ENCODE data around the gene SGIP1.

The SGIP1 gene

DNA sequence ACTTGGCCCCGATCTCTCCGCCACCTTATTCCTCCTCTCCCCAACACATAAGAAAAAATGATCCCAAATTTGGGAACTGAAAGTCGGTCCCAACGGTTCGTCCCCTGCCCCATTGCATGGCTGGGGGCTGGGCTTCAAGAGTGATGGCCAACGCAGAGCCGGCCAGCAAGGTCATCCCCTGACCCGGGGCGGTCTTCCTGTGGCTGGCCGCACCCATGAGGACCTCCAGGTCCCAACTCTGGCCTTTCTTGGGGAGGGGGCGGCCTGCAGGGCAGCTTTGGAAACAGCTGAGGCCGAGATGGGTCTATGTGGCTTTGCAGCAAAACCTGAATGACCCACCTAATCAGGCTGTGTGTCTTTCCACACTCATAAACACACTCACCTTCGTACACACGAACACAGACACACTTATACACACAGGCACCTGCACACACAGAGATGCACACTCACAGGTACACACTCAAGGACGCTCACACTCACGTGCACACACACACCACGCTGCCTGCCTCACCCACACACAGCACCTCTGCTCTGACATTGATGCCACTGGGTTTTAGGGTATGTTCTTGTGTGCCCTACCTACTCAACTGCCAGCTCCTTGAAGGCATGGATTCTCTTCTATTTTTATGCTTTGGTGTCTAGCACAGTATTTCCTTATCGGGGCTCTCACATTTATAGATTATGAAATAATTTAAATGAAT, 218.9 kb downstream of the SGIP1 start:
- peaks cover 28 to 76% (median 47%) of the 10 kb centered on the region in 4 experiments for H3K4me1 ChIP-seq (ENCODE audit: control extremely low read depth in 1 of 4, control insufficient read depth in 4 of 4, insufficient read depth in 4 of 4, low read length in 3 of 4)
- DNase-seq = peak in 1 of 3 donors; percentile 59
- H3K27me3 ChIP-seq (replicated peaks in 2 of 5; ENCODE audit: control insufficient read depth in 4 of 5, insufficient read depth in 5 of 5, low read length in 4 of 5) = no peaks in the 10 kb centered on the region
- no peaks in the 10 kb centered on the region for H3K9me3 ChIP-seq (ENCODE audit: control extremely low read depth in 1 of 5, control insufficient read depth in 4 of 5, insufficient read depth in 2 of 5, low read depth in 1 of 5, low read length in 4 of 5)
- H3K36me3 ChIP-seq (ENCODE audit: control insufficient read depth in 4 of 4, insufficient read depth in 4 of 4, low read length in 3 of 4) = peaks cover 0 to 15% (median 1%) of the 10 kb centered on the region in 4 experiments
- peak overlapping the region; percentile 77 to 90 for H3K27ac ChIP-seq (ENCODE audit: insufficient read depth in 1 of 2, low read depth in 1 of 2, low read length in 2 of 2, poor library complexity in 1 of 2, severe bottlenecking in 2 of 2)
- ChIA-PET POLR2A (interaction anchor here (1.0 kb wide), 1 partner anchor 23 kb away, joined by 4 read pairs; no protein-coding TSS in a partner anchor), CTCF (interaction anchor here (0.8 to 8.2 kb wide), 10 partner anchors 8 to 496 kb away, joined by 3 to 51 read pairs (median 4); no protein-coding TSS in a partner anchor)
- WGBS (ENCODE audit: insufficient coverage) = 2% methylated on average over 13 of the region's 18 CpGs
- H3K4me3 ChIP-seq (ENCODE audit: control insufficient read depth in 1 of 7, extremely low read depth in 1 of 7, insufficient read depth in 4 of 7, low read depth in 2 of 7, low read length in 6 of 7) = peak overlapping the region; percentile 52 to 92 (median 76)

DNA sequence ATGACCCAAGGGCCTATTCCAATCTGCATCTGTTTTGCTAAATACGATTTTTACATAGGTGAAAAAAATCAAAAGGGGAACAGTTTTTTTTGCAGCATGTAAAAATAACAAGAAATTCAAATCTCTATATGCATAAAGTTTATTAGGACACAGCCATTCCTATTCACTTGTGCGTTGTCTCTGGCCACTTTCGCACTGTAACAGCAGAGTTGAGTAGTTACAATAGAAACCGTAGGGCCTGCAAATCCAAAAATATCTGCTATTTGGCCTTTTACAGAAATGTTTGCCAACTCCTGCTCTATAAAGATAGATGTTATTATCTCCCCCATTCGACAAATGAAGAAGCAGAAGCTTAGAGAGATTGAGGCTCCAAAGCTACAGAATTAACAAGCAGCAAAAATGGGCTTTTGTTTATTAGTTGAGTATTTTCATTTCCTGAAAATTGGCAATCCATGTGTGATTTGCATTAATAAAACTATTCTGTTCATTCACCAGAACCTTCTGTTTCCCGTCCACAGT, 223.8 kb downstream of the SGIP1 start:
- 80% methylated on average over 3 of the region's 6 CpGs for WGBS (ENCODE audit: insufficient coverage)
- peak in 1 of 3 donors; percentile 28 for DNase-seq
- Histone ChIP-seq H3K27me3 (replicated peaks in 2 of 5; ENCODE audit: control insufficient read depth in 4 of 5, insufficient read depth in 5 of 5, low read length in 4 of 5) (no peaks in the 10 kb centered on the region), H3K27ac (ENCODE audit: insufficient read depth in 1 of 2, low read depth in 1 of 2, low read length in 2 of 2, poor library complexity in 1 of 2, severe bottlenecking in 2 of 2) (peak overlapping the region; percentile 4 to 73), H3K36me3 (ENCODE audit: control insufficient read depth in 4 of 4, insufficient read depth in 4 of 4, low read length in 3 of 4) (peaks cover 0 to 47% (median 7%) of the 10 kb centered on the region in 4 experiments), H3K4me1 (ENCODE audit: control extremely low read depth in 1 of 4, control insufficient read depth in 4 of 4, insufficient read depth in 4 of 4, low read length in 3 of 4) (peaks cover 17 to 56% (median 28%) of the 10 kb centered on the region in 4 experiments), H3K4me3 (ENCODE audit: control insufficient read depth in 1 of 7, extremely low read depth in 1 of 7, insufficient read depth in 4 of 7, low read depth in 2 of 7, low read length in 6 of 7) (peak overlapping the region in 1 of 7 experiments; percentile 20), H3K9me3 (ENCODE audit: control extremely low read depth in 1 of 5, control insufficient read depth in 4 of 5, insufficient read depth in 2 of 5, low read depth in 1 of 5, low read length in 4 of 5) (peaks cover 0 to 11% (median 0%) of the 10 kb centered on the region in 5 experiments)
- POLR2A ChIA-PET = interaction anchor here (0.6 to 1.0 kb wide), 2 partner anchors 10 to 29 kb away, joined by 3 to 4 read pairs; no protein-coding TSS in a partner anchor
- CTCF ChIA-PET = interaction anchor here (0.6 to 2.0 kb wide), 11 partner anchors 10 to 312 kb away, joined by 3 to 7 read pairs (median 4); partner anchors contain the start of genes DNAI4, MIER1 and SGIP1

DNA sequence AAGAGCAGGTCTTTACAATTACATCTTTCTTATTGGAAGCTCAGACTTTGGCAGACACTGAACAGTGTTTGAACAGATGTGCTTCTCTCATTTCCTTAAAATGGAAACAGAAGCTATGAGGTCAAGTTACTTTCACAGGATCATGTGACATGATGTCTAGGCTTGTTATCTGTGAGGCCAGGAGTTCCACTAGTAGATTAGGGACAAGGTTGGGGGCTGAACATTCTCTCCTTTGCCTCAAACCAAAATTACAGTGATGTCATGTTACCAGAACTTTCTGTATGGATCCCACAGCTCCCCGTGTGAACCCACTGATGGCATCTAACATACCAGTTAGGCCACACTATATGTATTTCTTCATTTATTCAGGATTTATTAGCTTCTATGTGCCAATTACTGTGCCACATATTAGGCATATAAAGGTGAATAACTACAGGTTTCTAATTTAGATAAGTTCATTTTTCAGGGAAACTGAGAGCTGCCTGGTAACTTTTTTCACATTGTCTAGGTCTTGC, 224.3 kb downstream of the SGIP1 start:
- H3K36me3 ChIP-seq (ENCODE audit: control insufficient read depth in 4 of 4, insufficient read depth in 4 of 4, low read length in 3 of 4) = peaks cover 2 to 53% (median 9%) of the 10 kb centered on the region in 4 experiments
- CTCF ChIA-PET = interaction anchor here (0.9 to 2.0 kb wide), 10 partner anchors 12 to 312 kb away, joined by 3 to 7 read pairs (median 4); partner anchors contain the start of genes DNAI4, MIER1 and SGIP1
- peak overlapping the region; percentile 4 to 73 for H3K27ac ChIP-seq (ENCODE audit: insufficient read depth in 1 of 2, low read depth in 1 of 2, low read length in 2 of 2, poor library complexity in 1 of 2, severe bottlenecking in 2 of 2)
- DNase-seq = peak; percentile 82 to 96 (median 89)
- peaks cover 0 to 16% (median 3%) of the 10 kb centered on the region in 5 experiments for H3K9me3 ChIP-seq (ENCODE audit: control extremely low read depth in 1 of 5, control insufficient read depth in 4 of 5, insufficient read depth in 2 of 5, low read depth in 1 of 5, low read length in 4 of 5)
- H3K4me3 ChIP-seq (ENCODE audit: control insufficient read depth in 1 of 7, extremely low read depth in 1 of 7, insufficient read depth in 4 of 7, low read depth in 2 of 7, low read length in 6 of 7) = no peak overlapping the region
- no peaks in the 10 kb centered on the region for H3K27me3 ChIP-seq (replicated peaks in 2 of 5; ENCODE audit: control insufficient read depth in 4 of 5, insufficient read depth in 5 of 5, low read length in 4 of 5)
- peaks cover 13 to 51% (median 26%) of the 10 kb centered on the region in 4 experiments for H3K4me1 ChIP-seq (ENCODE audit: control extremely low read depth in 1 of 4, control insufficient read depth in 4 of 4, insufficient read depth in 4 of 4, low read length in 3 of 4)
- POLR2A ChIA-PET = interaction anchor here (0.6 to 1.0 kb wide), 2 partner anchors 10 to 29 kb away, joined by 3 to 4 read pairs; no protein-coding TSS in a partner anchor
- no CpG with 5 or more reads among the region's 1 CpG for WGBS (ENCODE audit: insufficient coverage)

DNA sequence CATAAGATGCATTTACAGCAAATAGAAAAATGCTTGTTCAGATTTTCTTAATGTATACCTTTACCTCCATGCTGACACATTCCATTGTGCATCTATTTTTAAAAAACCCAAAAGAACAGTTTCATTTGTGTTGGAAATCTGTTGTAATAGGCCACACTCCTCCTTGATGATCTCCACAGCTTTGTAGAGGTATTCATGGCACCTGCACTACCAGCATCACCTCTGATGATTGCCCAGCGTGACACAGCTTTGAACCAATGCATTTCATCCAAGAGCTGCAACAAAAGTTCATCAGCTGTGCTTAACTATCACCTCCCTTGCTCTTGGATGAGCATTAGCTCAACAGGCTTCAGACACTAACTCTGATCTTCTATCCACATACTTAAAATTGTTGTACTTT, 226.6 kb downstream of the SGIP1 start:
- CTCF ChIA-PET = interaction anchor here (0.8 to 1.5 kb wide), 2 partner anchors 28 to 189 kb away, joined by 3 to 4 read pairs; no protein-coding TSS in a partner anchor

DNA sequence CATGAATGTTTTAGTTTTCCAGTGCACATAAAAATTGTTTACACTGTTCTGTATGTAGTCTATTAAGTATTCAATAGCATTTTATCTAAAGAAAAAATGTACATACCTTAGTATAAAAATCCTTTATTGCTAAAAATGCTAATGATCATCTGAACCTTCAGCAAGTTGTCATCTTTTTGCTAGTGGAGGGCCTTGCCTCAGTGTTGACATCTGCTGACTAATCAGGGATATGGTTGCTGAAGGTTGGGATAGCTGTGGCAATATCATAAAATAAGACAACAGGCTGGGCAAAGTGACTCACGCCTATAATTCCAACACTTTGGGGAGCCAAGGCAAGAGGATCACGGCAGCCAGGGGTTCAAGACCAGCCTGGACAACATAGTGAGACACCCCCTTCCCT, 227.3 kb downstream of the SGIP1 start:
- H3K36me3 ChIP-seq (ENCODE audit: control insufficient read depth in 4 of 4, insufficient read depth in 4 of 4, low read length in 3 of 4) = peaks cover 7 to 55% (median 11%) of the 10 kb centered on the region in 4 experiments
- H3K9me3 ChIP-seq (ENCODE audit: control extremely low read depth in 1 of 5, control insufficient read depth in 4 of 5, insufficient read depth in 2 of 5, low read depth in 1 of 5, low read length in 4 of 5) = peaks cover 0 to 23% (median 4%) of the 10 kb centered on the region in 5 experiments
- ChIA-PET CTCF (interaction anchor here (0.8 to 1.5 kb wide), 3 partner anchors 16 to 188 kb away, joined by 3 to 5 read pairs (median 4); no protein-coding TSS in a partner anchor), POLR2A (no interaction called here)
- peaks cover 10 to 34% (median 16%) of the 10 kb centered on the region in 4 experiments for H3K4me1 ChIP-seq (ENCODE audit: control extremely low read depth in 1 of 4, control insufficient read depth in 4 of 4, insufficient read depth in 4 of 4, low read length in 3 of 4)
- no peaks in the 10 kb centered on the region for H3K27me3 ChIP-seq (replicated peaks in 2 of 5; ENCODE audit: control insufficient read depth in 4 of 5, insufficient read depth in 5 of 5, low read length in 4 of 5)
- no peak overlapping the region for H3K27ac ChIP-seq (ENCODE audit: insufficient read depth in 1 of 2, low read depth in 1 of 2, low read length in 2 of 2, poor library complexity in 1 of 2, severe bottlenecking in 2 of 2)
- H3K4me3 ChIP-seq (ENCODE audit: control insufficient read depth in 1 of 7, extremely low read depth in 1 of 7, insufficient read depth in 4 of 7, low read depth in 2 of 7, low read length in 6 of 7) = no peak overlapping the region
- DNase-seq = no peak
- WGBS (ENCODE audit: insufficient coverage) = 100% methylated on average over 2 of the region's 2 CpGs

More for the DNA sequence above, 226.6 kb downstream of the SGIP1 start:
- POLR2A ChIA-PET = no interaction called here
- WGBS (ENCODE audit: insufficient coverage) = 100% methylated on average over 1 of the region's 1 CpG
- no peaks in the 10 kb centered on the region for H3K27me3 ChIP-seq (replicated peaks in 2 of 5; ENCODE audit: control insufficient read depth in 4 of 5, insufficient read depth in 5 of 5, low read length in 4 of 5)
- no peak overlapping the region for H3K27ac ChIP-seq (ENCODE audit: insufficient read depth in 1 of 2, low read depth in 1 of 2, low read length in 2 of 2, poor library complexity in 1 of 2, severe bottlenecking in 2 of 2)
- peaks cover 13 to 36% (median 17%) of the 10 kb centered on the region in 4 experiments for H3K4me1 ChIP-seq (ENCODE audit: control extremely low read depth in 1 of 4, control insufficient read depth in 4 of 4, insufficient read depth in 4 of 4, low read length in 3 of 4)
- H3K9me3 ChIP-seq (ENCODE audit: control extremely low read depth in 1 of 5, control insufficient read depth in 4 of 5, insufficient read depth in 2 of 5, low read depth in 1 of 5, low read length in 4 of 5) = peaks cover 0 to 23% (median 4%) of the 10 kb centered on the region in 5 experiments
- no peak overlapping the region for H3K4me3 ChIP-seq (ENCODE audit: control insufficient read depth in 1 of 7, extremely low read depth in 1 of 7, insufficient read depth in 4 of 7, low read depth in 2 of 7, low read length in 6 of 7)
- peaks cover 7 to 59% (median 12%) of the 10 kb centered on the region in 4 experiments for H3K36me3 ChIP-seq (ENCODE audit: control insufficient read depth in 4 of 4, insufficient read depth in 4 of 4, low read length in 3 of 4)
- DNase-seq = no peak

DNA sequence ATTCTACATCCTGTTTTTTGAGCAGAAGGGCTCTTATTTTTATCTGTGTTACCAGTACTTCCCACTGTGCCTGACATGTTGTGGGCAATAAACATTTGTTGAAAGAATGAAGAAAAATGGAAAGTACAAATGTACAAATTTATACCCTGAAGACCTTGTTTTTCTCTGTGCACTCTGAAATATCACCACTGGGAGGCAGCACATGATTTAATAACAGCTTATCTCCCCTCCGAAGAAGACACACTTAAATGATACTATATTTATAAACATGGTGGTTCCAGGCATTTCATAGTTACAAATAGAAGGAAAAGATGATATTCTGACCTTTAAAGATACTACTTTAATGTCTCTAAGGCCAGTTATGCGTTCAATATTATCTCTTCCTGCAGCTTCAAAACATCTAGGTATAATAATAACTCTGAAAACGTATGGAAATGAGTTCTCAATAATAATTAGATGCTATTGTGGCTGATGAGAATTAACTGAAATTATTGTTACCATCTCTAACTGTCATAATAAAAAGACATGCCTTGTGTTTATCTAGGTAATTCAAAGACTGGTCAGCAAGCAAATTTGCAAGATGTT, 231.1 kb downstream of the SGIP1 start:
- H3K9me3 ChIP-seq (ENCODE audit: control extremely low read depth in 1 of 5, control insufficient read depth in 4 of 5, insufficient read depth in 2 of 5, low read depth in 1 of 5, low read length in 4 of 5) = peaks cover 0 to 23% (median 4%) of the 10 kb centered on the region in 5 experiments
- ChIA-PET POLR2A (interaction anchor here (0.7 kb wide), 1 partner anchor 384 kb away, joined by 3 read pairs; no protein-coding TSS in a partner anchor), CTCF (interaction anchor here (1.0 to 4.0 kb wide), 5 partner anchors 161 to 448 kb away, joined by 3 to 30 read pairs (median 4); no protein-coding TSS in a partner anchor)
- H3K4me1 ChIP-seq (ENCODE audit: control extremely low read depth in 1 of 4, control insufficient read depth in 4 of 4, insufficient read depth in 4 of 4, low read length in 3 of 4) = peaks cover 0 to 11% (median 0%) of the 10 kb centered on the region in 4 experiments
- H3K27ac ChIP-seq (ENCODE audit: insufficient read depth in 1 of 2, low read depth in 1 of 2, low read length in 2 of 2, poor library complexity in 1 of 2, severe bottlenecking in 2 of 2) = peak overlapping the region in 1 of 2 experiments; percentile 37
- H3K27me3 ChIP-seq (replicated peaks in 2 of 5; ENCODE audit: control insufficient read depth in 4 of 5, insufficient read depth in 5 of 5, low read length in 4 of 5) = no peaks in the 10 kb centered on the region
- no CpG with 5 or more reads among the region's 3 CpGs for WGBS (ENCODE audit: insufficient coverage)
- peak; percentile 66 to 86 (median 82) for DNase-seq
- H3K4me3 ChIP-seq (ENCODE audit: control insufficient read depth in 1 of 7, extremely low read depth in 1 of 7, insufficient read depth in 4 of 7, low read depth in 2 of 7, low read length in 6 of 7) = no peak overlapping the region
- peaks cover 7 to 42% (median 11%) of the 10 kb centered on the region in 4 experiments for H3K36me3 ChIP-seq (ENCODE audit: control insufficient read depth in 4 of 4, insufficient read depth in 4 of 4, low read length in 3 of 4)

Data from common myeloid progenitor, CD34-positive (primary cell).